ENCODE measurements around the gene OR10A4.

DNA sequence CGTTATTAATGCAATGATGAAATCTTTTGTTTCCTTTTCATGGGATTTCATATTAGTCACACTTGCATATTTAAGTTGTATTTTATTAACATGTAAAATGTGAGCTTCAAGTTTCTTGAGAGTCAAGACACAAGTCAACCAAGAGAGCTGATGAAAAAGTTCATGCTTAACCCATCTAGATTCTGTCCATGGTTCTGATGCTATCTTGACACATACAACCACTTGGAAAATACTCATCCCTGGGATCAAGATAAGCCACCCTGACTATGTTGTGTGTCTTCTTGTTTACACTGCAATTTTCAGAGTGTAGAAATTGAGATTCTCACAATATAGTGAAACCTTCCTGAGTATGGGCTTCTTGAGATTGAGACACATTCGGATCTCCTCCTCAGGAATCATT is 664 bp upstream of the OR10A4 start:
- TF ChIP-seq, protein P1, sequence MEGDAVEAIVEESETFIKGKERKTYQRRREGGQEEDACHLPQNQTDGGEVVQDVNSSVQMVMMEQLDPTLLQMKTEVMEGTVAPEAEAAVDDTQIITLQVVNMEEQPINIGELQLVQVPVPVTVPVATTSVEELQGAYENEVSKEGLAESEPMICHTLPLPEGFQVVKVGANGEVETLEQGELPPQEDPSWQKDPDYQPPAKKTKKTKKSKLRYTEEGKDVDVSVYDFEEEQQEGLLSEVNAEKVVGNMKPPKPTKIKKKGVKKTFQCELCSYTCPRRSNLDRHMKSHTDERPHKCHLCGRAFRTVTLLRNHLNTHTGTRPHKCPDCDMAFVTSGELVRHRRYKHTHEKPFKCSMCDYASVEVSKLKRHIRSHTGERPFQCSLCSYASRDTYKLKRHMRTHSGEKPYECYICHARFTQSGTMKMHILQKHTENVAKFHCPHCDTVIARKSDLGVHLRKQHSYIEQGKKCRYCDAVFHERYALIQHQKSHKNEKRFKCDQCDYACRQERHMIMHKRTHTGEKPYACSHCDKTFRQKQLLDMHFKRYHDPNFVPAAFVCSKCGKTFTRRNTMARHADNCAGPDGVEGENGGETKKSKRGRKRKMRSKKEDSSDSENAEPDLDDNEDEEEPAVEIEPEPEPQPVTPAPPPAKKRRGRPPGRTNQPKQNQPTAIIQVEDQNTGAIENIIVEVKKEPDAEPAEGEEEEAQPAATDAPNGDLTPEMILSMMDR (IDR thresholded peaks at IDR 0.05): no peak
- no peak for TF ChIP-seq POLR2AphosphoS5 (IDR thresholded peaks at IDR 0.05; ENCODE audit: insufficient read depth in 1 of 2, low read depth in 1 of 2)

Data from vagina (tissue), 2 donors.